Smooth muscle cell (in vitro differentiated cells): Measurements from ENCODE around the gene BRINP2. TPM values are rescaled to one million over a fixed set of nuclear protein-coding genes. Genes with fewer than 3 reads are reported as not detected.

Experiments
- DNase-seq: peaks from one replicate; lab custom pipeline; 2025; ENCODE audit not compliant: unreplicated experiment; lab: John Stamatoyannopoulos, UW
- H2AFZ ChIP-seq: fragments of 200-600 bp; sonication (generic); 2 replicates; pipeline ENCODE4 v1.6.0; 2016; ENCODE audit warnings: antibody characterized with exemption, low read depth, mild to moderate bottlenecking
- H3F3A ChIP-seq: fragments of 200-600 bp; sonication (generic); 2 replicates; pipeline ENCODE4 v1.6.0; 2017; ENCODE audit warnings: antibody characterized with exemption, low read depth
- H3K27ac ChIP-seq: fragments of 200-600 bp; sonication (generic); 2 replicates; pipeline ENCODE4 v1.5.1; 2016; ENCODE audit warnings: low read depth, mild to moderate bottlenecking
- H3K27me3 ChIP-seq: fragments of 200-600 bp; sonication (generic); 2 replicates; pipeline ENCODE4 v1.6.1; 2016; ENCODE audit warnings: low read depth, mild to moderate bottlenecking
- H3K36me3 ChIP-seq: fragments of 200-600 bp; sonication (generic); 2 replicates; pipeline ENCODE4 v1.5.1; 2016; ENCODE audit warnings: low read depth
- H3K4me1 ChIP-seq: fragments of 200-600 bp; sonication (generic); 2 replicates; pipeline ENCODE4 v1.5.1; 2016; ENCODE audit warnings: low read depth
- H3K4me2 ChIP-seq: fragments of 200-600 bp; sonication (generic); 2 replicates; pipeline ENCODE4 v1.6.0; 2016; ENCODE audit warnings: mild to moderate bottlenecking
- H3K4me3 ChIP-seq: fragments of 200-600 bp; sonication (generic); 2 replicates; pipeline ENCODE4 v1.5.1; 2016; ENCODE audit warnings: mild to moderate bottlenecking
- H3K79me2 ChIP-seq: fragments of 200-600 bp; sonication (generic); 2 replicates; pipeline ENCODE4 v1.6.0; 2016; ENCODE audit warnings: low read depth, mild to moderate bottlenecking
- H3K9ac ChIP-seq: fragments of 200-600 bp; sonication (generic); 2 replicates; pipeline ENCODE4 v1.6.0; 2016; ENCODE audit warnings: low read depth
- H3K9me3 ChIP-seq: fragments of 200-600 bp; sonication (generic); replicated peaks from 2 replicates; pipeline ENCODE4 v1.5.1; 2016; ENCODE audit warnings: low read depth
- H4K20me1 ChIP-seq: fragments of 200-600 bp; sonication (generic); 2 replicates; pipeline ENCODE4 v1.6.0; 2016; ENCODE audit warnings: low read depth
- WGBS: methylation state at CpG from one replicate; pipeline ENCODE4 v1.1.7; 2016; ENCODE audit warnings: low lambda C conversion rate; 5-methylcytosine and 5-hydroxymethylcytosine counted together
- polyA plus RNA-seq: library from polyadenylated mRNA; unstranded; fragments of >200 nt; fragmentation: Nextera tagmentation; extraction: Ambion mirVana; gene quantifications from 2 replicates; pipeline ENCODE4 v1.2.1, GENCODE V29; 2016
- total RNA-seq: library from RNA; depleted of rRNA; stranded (reverse); fragments of >200 nt; gene quantifications from 2 replicates; pipeline ENCODE4 v1.2.3, GENCODE V29; 2014
- TF ChIP-seq, protein P1 (sequence below): fragments of 200-600 bp; sonication (generic); IDR thresholded peaks from 2 replicates; pipeline ENCODE4 v1.5.1; 2017; ENCODE audit warnings: borderline replicate concordance, mild to moderate bottlenecking, antibody characterized with exemption; ENCODE audit not compliant: insufficient read depth, poor library complexity, severe bottlenecking

Gene BRINP2
- total and polyA plus RNA-seq, 2 experiments from 2014 or later = not detected

DNA sequence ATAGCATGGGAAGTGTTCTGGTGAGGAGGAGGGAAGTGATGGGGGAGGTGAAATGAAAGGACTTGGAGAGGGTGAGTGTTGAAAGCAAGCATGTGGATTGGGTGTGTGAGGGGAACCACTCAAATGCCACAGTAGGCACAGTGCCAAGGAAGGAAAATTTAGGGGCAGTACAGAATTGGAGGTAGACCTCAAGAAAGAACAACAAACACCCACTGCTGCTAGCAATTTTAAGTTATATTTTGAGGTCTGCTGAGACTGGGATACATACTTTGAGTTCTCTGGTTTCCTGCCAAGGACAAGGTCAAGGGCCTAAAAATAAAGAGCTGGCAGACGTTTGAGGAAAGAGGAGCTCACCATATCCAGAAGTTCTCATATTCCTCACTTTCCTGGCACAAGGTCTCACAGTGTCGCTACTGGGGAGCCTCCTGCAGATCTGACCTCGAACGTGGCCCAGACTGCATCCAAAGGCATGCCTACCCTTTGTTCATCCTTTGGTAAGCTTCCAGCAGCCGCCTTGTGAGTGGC lies 104.0 kb downstream of the BRINP2 start:
- Histone ChIP-seq H3K36me3 (no peaks in the 10 kb centered on the region), H3K27me3 (peaks cover 12% of the 10 kb centered on the region), H3K4me3 (no peak overlapping the region), H3K9me3 (no peaks in the 10 kb centered on the region), H3F3A (no peaks in the 10 kb centered on the region), H3K9ac (no peak overlapping the region), H3K27ac (no peak overlapping the region), H3K79me2 (no peaks in the 10 kb centered on the region), H3K4me1 (no peaks in the 10 kb centered on the region), H3K4me2 (peak overlapping the region; percentile 6), H2AFZ (no peak overlapping the region), H4K20me1 (no peaks in the 10 kb centered on the region)
- WGBS = 83% methylated on average over 5 of the region's 5 CpGs
- DNase-seq = no peak
- TF ChIP-seq, protein P1, sequence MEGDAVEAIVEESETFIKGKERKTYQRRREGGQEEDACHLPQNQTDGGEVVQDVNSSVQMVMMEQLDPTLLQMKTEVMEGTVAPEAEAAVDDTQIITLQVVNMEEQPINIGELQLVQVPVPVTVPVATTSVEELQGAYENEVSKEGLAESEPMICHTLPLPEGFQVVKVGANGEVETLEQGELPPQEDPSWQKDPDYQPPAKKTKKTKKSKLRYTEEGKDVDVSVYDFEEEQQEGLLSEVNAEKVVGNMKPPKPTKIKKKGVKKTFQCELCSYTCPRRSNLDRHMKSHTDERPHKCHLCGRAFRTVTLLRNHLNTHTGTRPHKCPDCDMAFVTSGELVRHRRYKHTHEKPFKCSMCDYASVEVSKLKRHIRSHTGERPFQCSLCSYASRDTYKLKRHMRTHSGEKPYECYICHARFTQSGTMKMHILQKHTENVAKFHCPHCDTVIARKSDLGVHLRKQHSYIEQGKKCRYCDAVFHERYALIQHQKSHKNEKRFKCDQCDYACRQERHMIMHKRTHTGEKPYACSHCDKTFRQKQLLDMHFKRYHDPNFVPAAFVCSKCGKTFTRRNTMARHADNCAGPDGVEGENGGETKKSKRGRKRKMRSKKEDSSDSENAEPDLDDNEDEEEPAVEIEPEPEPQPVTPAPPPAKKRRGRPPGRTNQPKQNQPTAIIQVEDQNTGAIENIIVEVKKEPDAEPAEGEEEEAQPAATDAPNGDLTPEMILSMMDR = no peak

DNA sequence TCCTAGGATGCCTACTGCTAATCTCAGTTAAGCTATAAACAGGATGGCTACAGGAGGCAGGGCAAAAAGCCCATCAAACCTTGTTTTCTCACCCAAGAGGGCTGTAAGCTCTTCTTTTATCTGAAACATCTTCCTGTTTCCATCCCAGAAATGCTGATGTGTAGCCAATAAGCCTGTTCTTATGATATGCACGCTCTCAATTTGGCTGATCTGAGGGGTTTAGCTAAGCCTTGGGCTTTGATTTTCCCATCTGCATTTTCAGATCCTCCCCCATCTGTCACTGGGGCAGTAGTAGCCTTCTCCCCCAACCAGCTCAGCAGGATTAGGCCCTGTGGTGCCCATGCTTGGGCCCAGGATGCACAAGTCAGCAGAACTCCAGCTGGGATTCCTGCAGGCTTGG lies 105.0 kb downstream of the BRINP2 start:
- H3K27me3 ChIP-seq = peaks cover 12% of the 10 kb centered on the region
- H3K79me2 ChIP-seq = no peaks in the 10 kb centered on the region
- DNase-seq = no peak
- H3K27ac ChIP-seq = no peak overlapping the region
- no peak overlapping the region for H3K4me3 ChIP-seq
- 26% methylated on average over 1 of the region's 1 CpG for WGBS
- H3K4me1 ChIP-seq = no peaks in the 10 kb centered on the region
- no peaks in the 10 kb centered on the region for H3F3A ChIP-seq
- no peaks in the 10 kb centered on the region for H3K9me3 ChIP-seq
- no peaks in the 10 kb centered on the region for H4K20me1 ChIP-seq
- H3K36me3 ChIP-seq = no peaks in the 10 kb centered on the region
- H3K4me2 ChIP-seq = no peak overlapping the region
- no peak overlapping the region for H2AFZ ChIP-seq
- TF ChIP-seq, protein P1 = no peak
- no peak overlapping the region for H3K9ac ChIP-seq

DNA sequence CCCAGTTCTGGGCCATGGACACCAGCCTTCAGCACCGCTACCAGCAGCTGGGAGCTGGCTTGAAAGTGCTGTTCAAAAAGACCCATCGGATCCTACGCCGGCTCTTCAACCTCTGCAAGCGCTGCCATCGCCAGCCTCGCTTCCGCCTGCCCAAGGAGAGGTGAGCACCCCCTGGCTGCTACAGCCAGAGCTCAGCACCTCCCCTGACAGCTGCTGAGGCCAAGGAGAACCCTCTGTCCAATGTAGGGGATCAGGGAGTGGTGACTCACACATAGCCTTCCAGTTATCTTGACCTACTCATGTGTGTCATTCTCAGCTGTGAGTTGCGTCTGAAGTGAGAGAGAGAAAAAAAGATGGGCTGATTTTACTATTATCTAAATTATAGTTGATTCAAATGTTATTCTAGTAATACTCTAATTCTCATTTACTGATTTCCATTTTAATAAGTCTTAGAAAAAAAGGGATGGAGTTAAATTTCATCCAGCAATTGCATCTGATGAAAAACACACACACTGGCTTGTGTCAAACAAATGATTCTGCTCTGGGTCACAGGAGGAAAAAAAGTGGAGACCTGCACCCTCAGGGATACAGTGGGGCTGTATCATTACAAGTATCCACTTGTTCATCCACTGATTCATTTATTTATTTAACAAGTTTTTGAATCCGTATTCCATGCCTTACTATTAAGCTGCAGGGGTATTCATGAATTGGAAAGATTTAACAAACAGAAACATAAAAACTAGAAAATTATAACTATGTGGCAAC lies 108.0 kb downstream of the BRINP2 start:
- TF ChIP-seq, protein P1 = no peak
- peaks cover 12% of the 10 kb centered on the region for H3K4me1 ChIP-seq
- no peaks in the 10 kb centered on the region for H3K36me3 ChIP-seq
- H3K4me3 ChIP-seq = no peak overlapping the region
- H2AFZ ChIP-seq = no peak overlapping the region
- no peak for DNase-seq
- no peaks in the 10 kb centered on the region for H3K9me3 ChIP-seq
- no peaks in the 10 kb centered on the region for H3F3A ChIP-seq
- H3K27ac ChIP-seq = no peak overlapping the region
- no peaks in the 10 kb centered on the region for H3K27me3 ChIP-seq
- H3K4me2 ChIP-seq = no peak overlapping the region
- WGBS = 80% methylated on average over 10 of the region's 10 CpGs
- H3K9ac ChIP-seq = no peak overlapping the region
- no peaks in the 10 kb centered on the region for H4K20me1 ChIP-seq
- H3K79me2 ChIP-seq = no peaks in the 10 kb centered on the region

DNA sequence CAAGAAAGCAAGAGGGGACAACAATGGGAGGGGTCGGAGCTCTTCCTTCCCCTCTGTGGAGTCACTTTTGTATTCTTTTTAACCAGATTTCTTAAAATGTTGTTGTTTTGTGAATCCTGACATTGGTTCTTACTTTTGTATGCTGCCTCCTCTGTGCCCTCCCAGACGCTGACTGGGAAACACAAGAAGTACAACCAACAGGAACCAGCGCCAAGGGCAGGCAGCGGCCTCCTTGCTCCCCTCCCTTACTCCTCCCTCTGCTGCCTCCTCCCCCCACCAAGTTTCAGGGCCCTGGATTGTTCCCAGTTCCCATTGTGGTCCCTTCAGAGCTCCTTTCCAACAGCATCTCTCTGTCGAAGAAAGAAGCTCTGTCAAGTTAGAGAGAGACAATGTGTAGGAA lies 111.1 kb downstream of the BRINP2 start:
- Histone ChIP-seq H3K27ac (no peak overlapping the region), H3K4me1 (peaks cover 12% of the 10 kb centered on the region), H3K4me3 (no peak overlapping the region), H2AFZ (no peak overlapping the region), H3K4me2 (no peak overlapping the region), H3K79me2 (no peaks in the 10 kb centered on the region), H3K9me3 (no peaks in the 10 kb centered on the region), H3F3A (no peaks in the 10 kb centered on the region), H4K20me1 (no peaks in the 10 kb centered on the region), H3K27me3 (no peaks in the 10 kb centered on the region), H3K9ac (no peak overlapping the region), H3K36me3 (no peaks in the 10 kb centered on the region)
- WGBS = 93% methylated on average over 5 of the region's 5 CpGs
- DNase-seq = no peak
- TF ChIP-seq, protein P1 = no peak
